AML-193 (cell line): ENCODE measurements around the gene VCL.

Experiments used
- DNase-seq, 2 experiments: peaks; one replicate each; lab custom pipeline; 2025; lab: John Stamatoyannopoulos, UW

VCL gene

DNA sequence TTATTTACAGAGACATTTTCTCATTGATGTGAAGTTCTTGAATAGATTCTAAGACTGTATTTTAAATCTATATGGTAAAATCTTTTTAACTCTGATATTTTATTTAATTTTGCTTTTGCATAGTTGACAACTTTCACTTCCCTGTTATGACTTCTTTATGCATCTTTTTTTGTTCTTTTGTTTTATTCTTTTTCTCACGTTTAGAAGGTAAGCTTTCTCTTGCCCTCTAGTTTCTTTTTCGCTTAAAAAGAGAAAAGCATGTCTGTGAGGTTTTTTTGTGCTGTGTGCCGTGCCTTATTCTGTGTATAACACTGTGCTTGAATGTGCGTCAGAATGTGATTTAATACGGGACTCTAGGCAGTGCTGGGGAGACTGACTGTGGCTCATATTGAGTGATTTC lies 78.0 kb downstream of the VCL start:
- DNase-seq = no peak

DNA sequence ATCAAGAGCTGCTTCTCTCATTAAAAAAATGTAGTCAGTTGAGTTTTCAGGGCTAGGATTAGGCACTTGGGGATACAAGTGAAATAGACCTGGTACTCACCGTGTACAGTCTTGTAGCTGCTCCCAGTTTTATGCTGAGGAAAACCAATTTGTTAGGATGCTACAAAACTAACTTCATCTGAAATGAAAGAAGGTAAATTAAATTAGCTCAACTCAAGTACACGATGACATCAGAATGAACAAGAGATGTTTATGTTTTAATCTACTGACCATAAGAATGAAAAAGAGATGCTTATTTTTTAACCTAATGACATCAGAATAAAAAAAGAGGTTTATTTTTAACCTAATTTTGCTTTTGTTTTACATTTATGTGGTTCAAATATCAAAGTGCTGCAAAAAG lies 79.0 kb downstream of the VCL start:
- DNase-seq = no peak

DNA sequence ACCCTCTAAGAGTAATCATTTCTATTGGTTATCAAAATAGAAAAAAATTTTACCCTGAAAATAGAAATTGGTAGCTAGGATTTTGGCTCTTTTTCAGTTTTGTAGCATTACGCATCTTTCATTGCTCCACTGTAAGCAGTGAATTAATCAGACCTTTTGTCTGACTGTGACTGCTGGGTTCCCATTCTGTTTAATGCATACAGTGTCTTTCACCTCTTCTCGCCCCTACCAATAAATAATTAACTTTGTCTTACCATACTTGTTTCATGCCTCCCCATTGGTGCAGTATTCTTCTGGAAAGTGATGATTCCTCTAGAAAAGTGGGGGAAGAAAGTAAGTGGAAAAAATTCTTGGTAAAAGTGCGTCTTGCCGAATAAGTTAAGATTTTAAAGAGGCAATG lies 79.5 kb downstream of the VCL start:
- no peak for DNase-seq

DNA sequence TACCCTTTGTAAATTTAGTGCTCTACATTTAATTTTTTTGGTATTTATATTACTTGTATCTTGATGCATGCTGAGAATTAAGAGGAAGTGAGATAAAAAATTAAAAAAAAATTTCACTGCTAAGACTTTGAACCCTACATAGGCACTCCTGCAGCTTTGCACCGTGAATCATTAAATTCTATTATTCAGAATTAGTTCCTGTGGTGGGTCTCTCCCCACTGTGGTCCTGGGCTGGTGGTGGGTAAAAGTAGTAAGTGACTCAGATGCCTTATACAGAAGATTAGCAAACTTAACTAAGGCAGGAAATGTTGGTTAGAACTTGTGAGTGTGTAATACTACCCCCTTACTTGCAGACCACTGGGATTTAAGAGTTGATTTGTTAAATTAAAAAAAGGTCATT lies 80.1 kb downstream of the VCL start:
- DNase-seq = peak in 1 of 2 experiments; percentile 10

DNA sequence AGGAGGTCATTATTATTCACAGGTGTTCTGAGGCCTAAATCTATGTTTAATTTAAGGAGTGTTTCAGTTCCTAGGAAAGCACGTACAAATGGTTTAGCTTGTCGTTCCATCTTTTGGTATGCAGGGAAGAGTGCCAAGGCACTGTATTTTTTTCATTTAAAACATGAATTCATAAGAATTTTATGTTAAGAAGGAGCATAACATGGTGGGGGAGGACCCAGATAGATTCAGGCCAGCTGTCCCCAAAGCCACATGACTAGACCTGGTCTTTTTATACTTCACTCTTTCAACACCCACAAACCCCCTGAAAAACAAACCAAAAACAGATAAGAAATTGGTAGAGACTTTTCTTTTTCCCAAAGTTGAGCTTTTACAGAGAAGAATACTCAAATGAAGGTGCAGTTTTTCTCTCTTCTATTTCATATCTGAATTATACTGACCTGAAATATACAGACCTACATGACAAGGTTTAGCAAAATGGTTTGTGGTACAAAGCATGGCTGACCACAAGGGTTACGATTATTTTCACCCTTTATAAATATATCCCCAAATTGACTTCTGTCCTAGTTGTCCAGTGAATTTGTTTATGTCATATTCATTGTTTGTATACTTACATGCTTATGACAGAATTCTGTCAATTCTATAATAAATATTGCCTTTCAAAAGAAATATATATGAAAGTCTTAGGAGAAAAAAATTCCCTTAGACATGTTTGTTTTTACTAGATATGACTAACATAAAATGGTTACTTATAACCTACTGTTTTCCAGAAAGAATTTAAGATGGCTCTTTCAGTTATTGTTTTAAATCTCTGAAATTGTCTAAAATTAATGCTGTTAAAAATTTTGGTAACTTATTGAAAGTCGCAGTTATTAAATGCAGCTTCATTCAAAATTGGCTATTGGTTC lies 81.4 kb downstream of the VCL start:
- no peak for DNase-seq

DNA sequence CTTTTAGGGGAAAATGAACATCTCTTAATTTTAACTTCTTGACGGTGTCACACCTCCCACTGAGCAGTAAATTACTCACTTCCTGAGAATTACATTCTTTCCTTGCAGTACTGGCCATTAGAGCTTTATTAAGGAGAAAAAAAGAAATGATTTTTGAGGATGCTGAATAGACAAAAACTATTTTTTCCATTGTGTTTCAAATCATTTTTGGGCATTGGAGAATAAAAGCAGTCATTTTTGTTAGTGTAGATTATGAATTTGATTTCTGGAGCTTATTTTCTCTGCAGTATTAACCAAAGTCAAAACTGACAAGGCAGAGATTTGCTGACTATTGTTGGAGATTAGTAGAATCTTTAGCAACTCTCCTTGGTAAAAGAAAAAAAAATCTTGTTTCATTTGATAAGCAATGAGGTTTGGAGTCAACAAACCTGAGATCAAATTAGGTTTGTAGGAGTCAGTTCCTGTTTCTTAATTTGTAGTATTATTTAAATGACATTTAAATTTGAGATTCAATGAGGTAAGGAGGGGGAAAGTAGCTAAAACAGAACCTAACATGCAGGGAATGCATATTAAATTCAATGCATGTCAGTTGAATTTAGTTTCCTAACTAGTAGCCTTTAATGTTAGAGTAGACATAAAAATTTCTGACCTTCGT lies 82.1 kb downstream of the VCL start:
- DNase-seq = no peak

DNA sequence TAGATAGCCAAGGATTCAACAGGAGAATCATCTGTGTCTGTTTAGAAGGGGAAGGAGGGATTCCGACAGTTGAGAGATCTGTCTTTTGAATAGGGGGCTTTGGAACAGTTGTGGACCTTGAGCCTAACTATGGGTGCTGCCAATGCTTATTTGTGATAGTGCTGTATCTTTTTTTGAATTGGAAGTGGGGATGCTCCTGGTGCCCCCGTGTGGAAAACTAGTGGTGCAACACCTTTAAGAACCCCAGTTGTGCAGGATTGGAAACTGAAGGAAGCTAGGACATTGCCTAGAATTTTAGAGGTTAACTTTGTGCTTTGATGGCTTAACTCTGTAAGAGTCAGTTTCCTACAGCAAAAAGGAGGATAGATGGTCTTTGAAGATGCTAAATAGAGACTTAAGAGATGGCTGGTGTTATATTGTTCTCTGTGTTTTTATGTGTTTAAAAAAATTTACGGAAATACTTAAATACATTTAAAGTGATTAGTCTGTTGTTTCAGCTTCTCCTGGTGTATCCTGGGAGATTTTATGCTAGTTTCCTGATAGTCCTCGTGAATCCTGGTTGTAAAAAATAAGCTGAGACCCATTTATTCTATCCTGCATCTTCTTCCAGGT lies 83.4 kb downstream of the VCL start:
- DNase-seq = peak; percentile 70

DNA sequence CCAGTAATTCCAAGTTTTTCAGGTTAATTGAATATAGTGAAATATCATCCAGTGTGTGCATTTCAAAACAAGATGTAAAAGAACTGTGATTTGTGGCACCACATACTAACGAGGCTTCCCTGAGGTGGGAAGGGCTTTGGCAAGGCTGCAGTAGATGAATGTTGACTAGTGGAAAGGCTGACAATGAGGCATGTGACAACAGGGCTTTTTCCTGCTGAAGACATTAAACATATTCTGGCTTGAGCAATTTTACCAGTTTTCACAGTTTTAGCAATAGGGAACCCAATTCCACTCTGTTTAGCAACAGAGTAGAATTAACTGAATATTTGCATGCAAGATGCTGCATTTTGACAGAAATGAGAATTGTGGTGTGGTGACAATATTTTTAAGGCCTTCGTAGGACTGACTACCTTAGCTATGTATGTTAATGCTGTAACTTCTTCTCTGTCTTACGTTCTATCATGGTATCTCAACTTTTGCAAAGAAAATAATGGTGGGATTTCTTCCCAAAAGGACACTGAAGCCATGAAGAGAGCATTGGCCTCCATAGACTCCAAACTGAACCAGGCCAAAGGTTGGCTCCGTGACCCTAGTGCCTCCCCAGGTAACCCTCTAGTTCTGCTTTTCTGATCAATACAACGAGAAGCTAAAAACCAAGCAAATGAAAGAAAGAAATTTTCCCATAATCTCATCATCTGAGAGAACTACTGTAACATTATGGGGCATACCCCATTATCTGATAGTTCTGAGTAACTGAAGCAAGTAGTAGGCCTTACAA lies 84.2 kb downstream of the VCL start:
- DNase-seq = no peak

DNA sequence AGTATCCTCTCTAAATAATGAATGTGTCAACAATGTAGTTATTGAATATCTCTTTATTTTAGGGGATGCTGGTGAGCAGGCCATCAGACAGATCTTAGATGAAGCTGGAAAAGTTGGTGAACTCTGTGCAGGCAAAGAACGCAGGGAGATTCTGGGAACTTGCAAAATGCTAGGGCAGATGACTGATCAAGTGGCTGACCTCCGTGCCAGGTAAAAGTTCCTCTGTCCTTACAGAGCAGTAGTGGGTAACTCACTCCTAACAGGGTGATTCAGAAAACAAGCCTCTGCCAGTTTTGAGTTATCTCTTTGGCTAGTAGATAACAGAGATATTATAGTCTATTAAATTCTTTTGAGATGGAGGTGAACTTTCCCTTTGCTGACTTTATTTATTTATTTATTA lies 85.4 kb downstream of the VCL start:
- no peak for DNase-seq

DNA sequence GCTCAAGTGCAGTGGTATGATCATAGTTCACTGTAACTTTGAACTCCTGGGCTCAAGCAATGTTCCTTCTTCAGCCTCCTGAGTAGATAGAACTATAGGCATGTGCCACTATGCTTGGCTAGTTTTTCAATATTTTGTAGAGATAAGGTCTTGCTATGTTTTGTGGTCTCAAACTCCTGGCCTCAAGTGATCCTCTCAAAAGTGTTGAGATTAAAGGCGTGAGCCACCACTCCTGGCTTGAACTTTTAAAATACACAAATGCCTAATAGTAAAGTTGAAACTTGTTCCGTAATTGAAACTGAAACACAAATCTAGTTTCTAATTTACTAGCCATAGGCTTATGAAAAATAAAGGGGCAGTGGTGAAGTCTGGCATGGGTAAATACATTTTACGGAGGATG lies 87.0 kb downstream of the VCL start:
- no peak for DNase-seq

DNA sequence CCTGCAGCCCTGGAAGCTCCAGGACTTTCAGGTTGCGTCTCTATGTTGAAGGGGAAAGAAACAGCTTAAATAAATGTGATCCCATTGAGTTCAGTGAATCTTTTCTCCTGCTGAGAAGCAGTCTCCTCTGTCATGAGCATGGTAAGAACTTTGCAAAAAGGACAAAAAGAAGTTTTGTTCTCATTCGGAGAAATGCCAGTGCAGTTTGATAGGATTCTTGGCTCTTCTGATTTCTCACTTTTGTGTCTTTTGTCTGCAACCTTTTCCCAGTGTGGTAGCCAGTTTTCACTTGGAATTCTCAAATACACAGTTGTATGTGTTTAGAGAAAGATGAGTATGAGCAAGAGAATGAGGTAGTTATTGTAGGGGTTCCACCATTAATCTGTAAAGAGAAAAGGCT lies 88.4 kb downstream of the VCL start:
- DNase-seq = no peak

DNA sequence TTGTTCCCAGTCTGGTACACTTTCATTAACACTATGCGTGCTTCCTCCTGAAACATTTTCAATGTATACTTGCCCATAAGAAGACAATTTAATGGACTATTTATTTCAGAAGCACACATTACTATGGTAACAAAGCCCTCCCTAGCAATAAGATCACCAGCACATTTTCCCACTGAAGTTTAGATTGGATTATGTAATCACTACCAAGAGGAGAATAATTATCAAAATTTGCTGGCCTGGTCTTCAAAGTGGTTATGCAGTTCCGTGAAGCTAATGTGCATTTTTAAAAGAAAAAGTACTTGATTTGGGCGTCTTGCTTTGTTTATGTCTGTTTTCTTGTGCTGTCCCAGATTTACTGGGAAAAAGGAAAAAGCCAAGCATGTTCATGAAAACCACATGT lies 90.8 kb downstream of the VCL start:
- no peak for DNase-seq

DNA sequence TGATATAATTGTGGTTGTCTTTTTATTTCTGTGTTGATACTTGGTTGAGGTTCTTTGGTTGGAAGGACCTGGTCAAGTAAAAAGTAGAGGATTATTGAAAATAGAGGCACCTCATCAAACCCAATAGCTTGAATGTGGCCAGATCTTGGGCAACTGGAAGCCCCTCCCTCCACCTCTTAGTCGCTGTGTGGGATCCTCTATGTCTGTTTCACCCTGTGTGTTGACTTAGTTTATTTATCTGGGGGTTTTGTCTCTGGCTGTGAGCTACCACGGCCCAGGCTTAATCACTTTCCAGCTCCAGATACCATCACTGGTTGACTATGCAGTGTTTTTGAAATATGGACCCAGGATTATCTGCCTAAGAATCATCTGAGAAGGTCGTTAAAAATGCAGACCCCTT lies 94.5 kb downstream of the VCL start:
- DNase-seq = no peak

DNA sequence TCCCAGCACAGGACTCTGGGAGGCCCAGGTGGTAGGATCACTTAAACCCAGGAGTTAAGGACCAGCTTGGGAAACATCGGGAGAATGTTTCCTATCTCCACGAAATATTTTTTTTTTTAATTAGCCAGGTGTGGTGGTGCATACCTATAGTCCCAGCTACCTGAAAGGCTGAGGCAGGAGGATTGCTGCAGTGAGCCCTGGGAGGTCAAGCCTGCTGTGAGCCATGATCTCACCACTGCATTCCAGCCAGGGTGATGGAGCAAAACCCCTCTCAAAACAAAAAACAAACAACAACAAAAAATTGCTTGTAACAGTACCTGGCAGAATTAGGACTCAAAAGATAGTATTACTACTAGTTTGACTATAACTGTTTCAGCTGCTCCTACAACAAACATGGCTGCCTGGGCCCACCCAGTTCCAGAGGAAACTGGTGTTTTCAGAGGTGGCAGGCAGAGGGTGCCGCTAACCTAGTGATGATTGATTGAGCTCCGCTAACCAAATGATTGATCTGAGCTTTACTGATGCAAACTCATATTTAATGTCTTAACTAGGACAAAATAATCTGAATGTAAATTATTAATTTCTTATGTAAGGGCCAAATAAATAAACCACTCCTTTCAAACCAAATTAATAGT lies 95.7 kb downstream of the VCL start:
- no peak for DNase-seq

DNA sequence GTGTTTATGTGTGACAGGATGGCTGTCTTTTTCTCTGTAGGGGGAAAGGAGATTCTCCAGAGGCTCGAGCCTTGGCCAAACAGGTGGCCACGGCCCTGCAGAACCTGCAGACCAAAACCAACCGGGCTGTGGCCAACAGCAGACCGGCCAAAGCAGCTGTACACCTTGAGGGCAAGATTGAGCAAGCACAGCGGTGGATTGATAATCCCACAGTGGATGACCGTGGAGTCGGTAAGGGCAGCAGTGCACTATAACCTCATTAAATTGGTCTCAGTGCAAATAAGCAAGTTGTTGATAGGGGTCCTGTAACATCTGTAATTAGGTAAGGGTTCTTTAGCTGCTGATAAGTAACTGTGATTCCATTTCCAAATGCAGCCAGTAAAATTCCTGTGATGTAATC lies 96.3 kb downstream of the VCL start:
- no peak for DNase-seq

DNA sequence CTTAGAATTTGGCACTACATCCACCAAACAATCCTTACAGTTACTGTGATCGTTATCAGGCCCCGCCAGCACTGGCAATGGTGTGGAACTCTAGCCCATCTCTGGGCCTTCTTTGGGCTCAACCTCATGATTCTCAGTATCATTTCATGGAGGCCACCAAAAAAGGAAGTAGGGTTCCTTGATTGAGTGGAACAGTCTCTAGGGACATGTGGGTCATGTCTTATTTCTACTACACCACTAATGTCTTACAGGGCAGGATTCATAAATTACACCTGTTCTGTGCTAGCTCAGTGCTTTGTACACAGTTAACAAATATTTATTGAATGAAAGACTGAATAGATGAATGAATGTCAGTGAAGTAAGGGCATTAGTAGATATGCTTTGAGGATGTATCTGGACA lies 98.9 kb downstream of the VCL start:
- DNase-seq = no peak

DNA sequence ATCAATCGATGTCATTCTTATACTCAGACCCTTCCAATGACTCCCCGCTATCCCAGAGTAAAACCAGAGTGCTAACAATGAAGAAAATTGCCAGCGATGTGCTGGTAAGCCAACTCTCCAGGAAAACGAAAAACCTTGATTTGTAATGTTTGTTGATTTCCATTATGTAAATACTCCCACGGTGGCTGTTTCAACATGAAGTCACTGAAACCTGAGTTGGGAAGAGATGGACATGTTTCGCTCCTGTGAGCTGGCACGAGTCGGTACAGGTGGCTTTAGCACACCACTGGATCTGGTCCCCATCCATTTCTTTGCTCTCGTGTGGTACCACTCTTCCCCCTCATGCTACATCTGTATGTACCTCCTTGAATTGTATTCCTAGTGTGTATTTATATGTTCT lies 99.9 kb downstream of the VCL start:
- no peak for DNase-seq

DNA sequence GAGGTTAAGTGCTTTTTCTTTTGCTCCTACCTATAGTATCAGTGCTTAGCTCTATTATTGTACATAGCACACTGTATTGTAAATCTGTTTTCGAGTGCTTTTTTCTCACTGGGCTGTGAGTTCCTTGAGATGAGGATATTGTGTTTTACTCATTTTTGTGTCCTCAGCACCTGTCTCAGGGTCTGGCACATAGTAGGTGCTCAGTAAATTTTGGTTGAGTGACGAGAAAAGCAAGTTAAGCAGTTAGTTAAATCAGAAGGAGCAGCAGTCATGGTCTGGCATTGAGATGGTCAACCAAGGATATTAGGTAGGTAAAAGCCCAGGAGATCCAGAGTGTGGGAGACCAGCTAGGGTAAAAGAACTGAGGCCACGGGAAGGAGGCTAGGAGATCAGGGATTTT lies 101.5 kb downstream of the VCL start:
- DNase-seq = no peak

DNA sequence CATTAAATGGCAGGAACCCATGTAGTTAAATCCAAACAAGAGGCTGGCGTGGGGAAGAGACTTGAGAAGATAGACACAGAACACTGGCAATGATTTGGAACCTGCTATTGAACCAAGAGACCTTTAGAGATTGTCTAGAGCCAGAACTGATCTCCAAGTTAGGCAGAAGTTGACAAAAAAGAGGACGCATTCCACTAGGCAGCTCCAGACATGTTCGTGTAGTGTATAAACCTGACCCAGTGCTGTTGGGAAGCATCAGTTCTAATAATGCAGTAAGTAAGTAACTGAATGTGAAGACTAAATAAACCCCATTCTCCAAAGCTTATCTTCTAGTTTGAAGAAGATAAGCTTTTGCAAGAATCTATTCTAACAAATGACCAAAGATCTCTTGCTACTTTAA lies 101.9 kb downstream of the VCL start:
- no peak for DNase-seq

DNA sequence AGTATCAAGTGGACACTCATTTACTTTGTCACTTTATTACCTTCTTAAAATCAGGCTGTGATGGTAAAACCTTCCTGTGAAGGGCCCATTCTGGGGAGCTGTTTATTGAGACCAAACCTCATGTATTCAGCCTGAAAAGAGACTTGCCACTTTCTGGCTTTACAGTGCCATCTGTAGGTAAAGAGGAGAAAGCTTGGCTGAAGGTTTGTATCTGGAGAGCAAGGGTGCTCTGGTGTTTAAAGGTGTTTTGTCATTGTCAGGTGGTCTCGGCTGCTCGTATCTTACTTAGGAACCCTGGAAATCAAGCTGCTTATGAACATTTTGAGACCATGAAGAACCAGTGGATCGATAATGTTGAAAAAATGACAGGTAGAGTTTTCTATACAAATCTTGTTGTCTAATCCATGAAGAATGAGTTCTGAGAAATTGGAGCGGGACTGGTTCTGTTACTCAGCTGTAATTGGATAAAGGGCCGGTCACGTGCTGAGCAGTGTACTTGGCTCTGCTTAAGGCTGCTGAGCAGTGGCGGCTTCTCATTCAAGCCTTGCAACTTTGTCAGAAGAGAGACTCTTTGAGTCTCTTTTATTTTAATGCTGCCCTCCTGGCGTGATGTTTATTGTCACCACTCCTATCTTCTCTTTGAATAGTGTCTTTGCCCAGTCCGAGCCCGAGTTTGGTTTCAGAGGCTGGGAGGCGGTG lies 105.8 kb downstream of the VCL start:
- DNase-seq = peak; percentile 14 to 24

DNA sequence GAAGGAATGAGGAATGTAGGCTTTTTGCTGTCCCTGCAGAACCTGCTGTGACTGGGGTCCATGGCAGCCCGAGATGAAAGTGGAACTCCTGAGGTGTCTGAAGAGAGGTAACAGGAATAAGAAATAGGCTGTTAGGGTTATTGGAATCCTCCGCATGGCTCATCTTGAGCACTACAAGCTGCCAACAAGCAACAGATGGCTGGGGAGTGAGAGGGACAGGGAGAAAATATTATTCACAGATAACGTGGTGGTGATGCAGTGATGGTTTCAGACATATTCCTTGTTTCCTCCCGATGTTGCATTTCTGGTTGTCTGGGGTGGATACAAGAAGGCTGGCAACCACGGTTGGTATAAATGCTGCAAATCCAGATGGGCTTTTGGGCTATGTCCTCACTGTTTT lies 106.6 kb downstream of the VCL start:
- DNase-seq = no peak
